Body of pancreas (tissue), 4 donors: ENCODE measurements around the gene EID1.

Source experiments
- POLR2A ChIP-seq, 3 donors: fragments of 450-650 bp; IDR thresholded peaks; one replicate each; pipeline ENCODE4 v1.6.1; 2016; ENCODE audit warnings: antibody characterized with exemption in 3 of 3, mild to moderate bottlenecking in 2 of 3
- TF ChIP-seq, protein P1 (sequence below), 7 experiments: fragments of 450-650 bp in 4 of 7; fragments of 200-600 bp in 3 of 7; sonication (generic) in 3 of 7; IDR thresholded peaks; one replicate each; pipeline ENCODE4 v1.5.1; 2016 to 2019; ENCODE audit warnings: antibody characterized with exemption in 7 of 7

DNA sequence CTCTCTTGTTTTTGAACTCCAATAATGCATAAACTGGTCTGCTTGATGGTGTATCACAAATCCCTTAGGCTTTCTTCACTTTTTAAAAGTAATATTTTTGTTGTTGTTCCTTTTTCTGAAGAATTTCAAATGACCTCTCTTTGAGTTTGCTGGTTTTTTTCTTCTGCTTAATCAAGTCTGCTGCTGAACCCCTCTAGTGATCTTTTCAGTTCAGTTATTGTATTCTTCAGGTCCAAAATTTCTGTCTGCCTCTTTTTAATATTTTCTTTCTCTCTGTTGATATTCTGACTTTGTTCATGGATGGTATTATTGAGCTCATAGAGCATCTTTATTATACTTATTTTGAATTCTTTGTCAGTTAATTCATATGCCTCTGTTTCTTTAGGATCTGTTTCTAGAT lies 45.3 kb upstream of the EID1 start:
- TF ChIP-seq, protein P1, sequence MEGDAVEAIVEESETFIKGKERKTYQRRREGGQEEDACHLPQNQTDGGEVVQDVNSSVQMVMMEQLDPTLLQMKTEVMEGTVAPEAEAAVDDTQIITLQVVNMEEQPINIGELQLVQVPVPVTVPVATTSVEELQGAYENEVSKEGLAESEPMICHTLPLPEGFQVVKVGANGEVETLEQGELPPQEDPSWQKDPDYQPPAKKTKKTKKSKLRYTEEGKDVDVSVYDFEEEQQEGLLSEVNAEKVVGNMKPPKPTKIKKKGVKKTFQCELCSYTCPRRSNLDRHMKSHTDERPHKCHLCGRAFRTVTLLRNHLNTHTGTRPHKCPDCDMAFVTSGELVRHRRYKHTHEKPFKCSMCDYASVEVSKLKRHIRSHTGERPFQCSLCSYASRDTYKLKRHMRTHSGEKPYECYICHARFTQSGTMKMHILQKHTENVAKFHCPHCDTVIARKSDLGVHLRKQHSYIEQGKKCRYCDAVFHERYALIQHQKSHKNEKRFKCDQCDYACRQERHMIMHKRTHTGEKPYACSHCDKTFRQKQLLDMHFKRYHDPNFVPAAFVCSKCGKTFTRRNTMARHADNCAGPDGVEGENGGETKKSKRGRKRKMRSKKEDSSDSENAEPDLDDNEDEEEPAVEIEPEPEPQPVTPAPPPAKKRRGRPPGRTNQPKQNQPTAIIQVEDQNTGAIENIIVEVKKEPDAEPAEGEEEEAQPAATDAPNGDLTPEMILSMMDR (IDR thresholded peaks at IDR 0.05): no peak
- TF ChIP-seq POLR2A (IDR thresholded peaks at IDR 0.05): no peak
